Medulla oblongata (tissue), 1 donor: ENCODE data around the gene OR4C3.
"Not testable (repeated sequence)": the region's sequence is repeated elsewhere in the genome, so short reads cannot be mapped to it uniquely, and the experiment has no call there.

Source experiments
- DNase-seq: peaks from one replicate; pipeline ENCODE4 v3.0.0-alpha.2; 2015; ENCODE audit errors: extremely low spot score

OR4C3 gene

GRCh38 chr11:48324620-48325019, at the start of gene OR4C3:
TSS of gene OR4C3 (plus strand) at chr11:48324920. CDS start at chr11:48325022, 102 bp downstream.
- not testable (repeated sequence) for DNase-seq

- no peak for DNase-seq
Measured at GRCh38 chr11:48305923-48306322, 18.8 kb upstream of the OR4C3 start, which contains the start of gene OR4S1. TSS of gene OR4S1 (plus strand) at chr11:48306223. CDS start at chr11:48306223, 0 bp downstream.

- DNase-seq, result peak; percentile 81
Measured at GRCh38 chr11:48307760-48308386, 16.8 kb upstream of the OR4C3 start.

GRCh38 chr11:48313590-48313989, 11.1 kb upstream of the OR4C3 start:
- DNase-seq, result not testable (repeated sequence)

GRCh38 chr11:48319813-48320212, 4.9 kb upstream of the OR4C3 start:
- not testable (repeated sequence) for DNase-seq

- no peak for DNase-seq
Measured at GRCh38 chr11:48341466-48341865, 16.7 kb downstream of the OR4C3 start.

GRCh38 chr11:48342505-48342904, 17.8 kb downstream of the OR4C3 start:
- DNase-seq, result not testable (repeated sequence)

GRCh38 chr11:48346286-48346685, 21.6 kb downstream of the OR4C3 start:
- DNase-seq, result not testable (repeated sequence)

- DNase-seq, result no peak
Measured at GRCh38 chr11:48354013-48354412, 29.3 kb downstream of the OR4C3 start.

- DNase-seq, result no peak
Measured at GRCh38 chr11:48354677-48355076, 30.0 kb downstream of the OR4C3 start.

- DNase-seq, result not testable (repeated sequence)
Measured at GRCh38 chr11:48361289-48361688, 36.6 kb downstream of the OR4C3 start.

GRCh38 chr11:48366365-48366764, 41.6 kb downstream of the OR4C3 start, which contains the start of gene OR4C5:
TSS of gene OR4C5 (minus strand) at chr11:48366465. CDS start at chr11:48366465, 0 bp downstream.
- no peak for DNase-seq
